Stimulated activated CD8-positive, alpha-beta memory T cell treated with anti-CD3 and anti-CD28 coated beads, Interleukin-7, amount 100 ng/mL, for 1 hour (primary cell): Measurements from ENCODE around the gene PURB.
"Not testable (repeated sequence)": the region's sequence is repeated elsewhere in the genome, so short reads cannot be mapped to it uniquely, and the experiment has no call there.

Experiments
- DNase-seq, 2 donors: peaks; one replicate each; pipeline ENCODE4 v3.0.0-alpha.2; 2020; ENCODE audit warnings: low read depth in 2 of 2

The PURB gene

DNA sequence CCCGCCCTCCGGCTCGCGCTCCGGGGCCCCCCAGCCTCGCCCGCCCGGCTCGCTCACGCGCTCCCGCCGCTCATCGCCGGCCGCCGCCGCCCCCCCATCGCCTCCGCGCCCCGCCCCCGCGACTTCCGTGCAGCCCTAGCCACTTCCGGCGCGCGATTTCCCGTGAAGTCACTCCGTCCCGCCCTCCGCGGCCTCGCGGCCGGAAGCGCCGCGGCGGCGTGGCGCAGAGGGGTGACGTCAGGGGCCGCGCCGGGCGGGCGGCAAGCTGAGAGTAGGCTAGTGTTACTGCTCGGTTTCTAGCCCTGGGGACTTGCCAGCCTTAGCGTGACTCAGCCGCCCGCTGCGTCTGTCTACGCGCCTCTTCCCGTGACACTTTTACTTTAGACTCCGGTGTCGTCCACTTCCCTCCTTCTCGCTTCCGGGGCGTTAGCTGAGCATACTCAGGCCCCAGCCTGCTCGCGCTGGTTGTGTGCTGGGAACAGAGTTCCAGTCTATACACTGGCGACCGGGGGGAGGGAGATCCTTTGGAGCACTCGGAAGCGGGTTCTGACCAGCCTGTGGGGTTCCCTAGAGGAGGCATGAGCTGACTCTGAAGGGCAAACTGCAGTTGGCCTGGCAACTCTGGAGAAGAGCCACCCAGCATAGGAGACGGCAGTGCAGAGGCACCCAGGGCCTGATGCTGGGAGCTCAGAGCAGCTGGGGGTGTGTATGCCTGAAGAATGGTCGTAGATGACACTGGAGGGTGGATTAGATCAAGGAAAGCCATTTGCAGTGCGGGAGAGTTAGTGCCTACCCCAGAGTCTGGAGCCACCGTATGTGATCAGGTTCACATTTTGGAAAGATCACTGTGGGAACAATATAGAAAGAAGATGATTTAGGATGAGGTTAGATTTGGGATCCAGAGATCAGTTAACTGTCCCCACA lies at the start of gene PURB:
Gene PURB (minus strand): TSS at position 137 of the 924 bp plus-strand sequence. CDS start 182 bp downstream, outside the sequence.
- peak; percentile 97 for DNase-seq

DNA sequence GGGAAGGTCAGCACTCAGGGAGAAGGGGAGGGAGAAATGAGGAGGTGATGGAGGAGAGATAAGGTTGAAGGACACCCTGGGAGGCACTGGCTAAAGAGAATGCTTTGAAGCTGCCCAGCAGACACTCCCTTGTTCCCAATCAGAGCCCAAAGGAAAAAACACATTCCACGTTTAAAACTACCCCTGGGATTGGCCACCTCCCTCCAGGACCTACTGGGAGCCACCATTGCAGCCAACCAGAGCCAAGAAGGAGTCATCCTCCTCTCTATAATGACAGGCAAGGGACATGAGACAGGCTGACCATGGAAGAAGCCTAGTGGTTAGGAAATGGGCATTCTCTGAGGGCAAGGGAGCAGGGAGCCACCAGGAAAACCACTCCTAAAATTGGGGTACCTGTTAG lies 49.7 kb upstream of the PURB start:
- no peak for DNase-seq

DNA sequence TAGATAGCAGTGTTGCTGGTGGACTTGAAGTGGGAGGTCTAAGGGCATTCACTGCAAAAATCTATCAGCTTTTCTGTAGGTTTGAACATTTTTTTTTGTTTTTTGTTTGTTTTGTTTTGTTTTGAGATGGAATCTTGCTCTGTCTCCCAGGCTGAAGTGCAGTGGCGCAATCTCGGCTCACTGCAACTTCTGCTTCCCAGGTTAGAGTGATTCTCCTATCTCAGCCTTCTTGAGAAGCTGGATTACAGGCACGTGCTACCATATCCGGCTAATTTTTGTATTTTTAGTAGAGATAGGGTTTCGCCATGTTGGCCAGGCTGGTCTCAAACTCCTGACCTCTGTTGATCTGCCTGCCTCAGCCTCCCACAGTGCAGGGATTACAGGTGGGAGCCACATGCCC lies 49.2 kb upstream of the PURB start:
- not testable (repeated sequence) for DNase-seq

DNA sequence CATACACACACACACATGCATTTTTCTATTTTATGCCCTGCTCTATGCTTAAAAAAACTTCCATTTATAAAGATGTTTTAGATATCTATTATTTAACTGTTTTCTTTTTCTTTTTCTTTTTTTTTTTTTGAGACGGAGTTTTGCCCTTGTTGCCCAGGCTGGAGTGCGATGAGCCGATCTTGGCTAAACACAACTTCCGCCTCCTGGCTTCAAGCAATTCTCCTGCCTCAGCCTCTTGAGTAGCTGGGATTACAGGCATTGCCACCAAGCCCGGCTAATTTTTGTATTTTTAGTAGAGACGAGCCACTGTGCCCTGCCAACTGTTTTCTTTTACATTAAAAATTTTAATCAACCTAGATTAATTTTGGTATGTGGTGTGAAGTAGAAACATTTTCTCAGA lies 45.6 kb upstream of the PURB start:
- DNase-seq: no peak

DNA sequence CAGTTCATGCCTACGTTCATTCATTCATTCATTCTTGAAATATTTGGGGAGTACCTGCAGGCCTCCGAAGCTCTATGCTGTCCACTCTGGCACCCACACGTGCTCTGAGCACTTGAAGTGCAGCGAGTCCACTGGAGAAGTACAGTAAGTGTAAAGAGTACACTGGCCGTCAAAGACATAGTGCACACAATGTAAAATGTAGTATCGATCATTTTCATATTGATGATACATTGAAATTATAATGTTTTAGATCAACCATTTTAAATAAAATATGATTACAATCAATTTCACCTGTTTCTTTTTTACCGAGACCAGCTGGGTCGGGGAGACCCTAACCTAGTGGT lies 37.0 kb upstream of the PURB start:
- no peak for DNase-seq

DNA sequence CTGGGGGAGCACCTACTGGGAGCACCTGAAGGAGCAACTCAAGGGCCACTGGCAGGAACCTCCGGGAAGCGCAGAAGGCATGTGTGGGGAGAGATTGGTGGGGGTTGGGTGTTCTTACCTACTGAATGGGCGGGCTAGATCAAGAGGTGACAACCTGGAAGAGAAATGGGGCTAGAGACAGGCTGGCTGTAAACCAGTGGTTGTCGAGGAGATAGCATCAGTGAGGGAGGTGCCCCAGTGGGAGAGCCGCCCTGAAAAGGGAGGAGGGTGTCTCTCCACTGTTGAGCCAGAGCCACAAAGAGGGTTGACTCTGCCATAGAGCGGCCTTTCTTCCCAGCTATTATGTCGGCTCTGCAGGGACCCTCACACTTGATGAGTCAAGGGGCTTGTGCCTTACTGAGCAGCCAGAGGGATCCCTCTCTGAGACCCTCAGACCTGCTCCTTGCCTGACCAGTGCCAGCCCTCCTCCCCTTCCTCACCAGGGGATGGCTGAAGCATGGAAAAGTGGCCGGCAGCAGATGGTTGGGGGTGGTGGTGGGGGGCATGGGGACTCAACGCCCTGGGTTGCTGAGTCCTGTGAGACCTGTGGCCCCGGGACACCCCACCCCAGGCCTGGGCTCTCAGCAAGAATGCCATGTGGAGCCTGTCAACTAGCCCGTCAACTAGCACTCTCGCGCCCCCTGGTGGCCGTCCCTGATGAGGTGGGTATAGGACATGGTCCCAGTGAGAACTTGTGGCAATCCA lies 36.4 kb upstream of the PURB start:
- DNase-seq: peak; percentile 85 to 97

DNA sequence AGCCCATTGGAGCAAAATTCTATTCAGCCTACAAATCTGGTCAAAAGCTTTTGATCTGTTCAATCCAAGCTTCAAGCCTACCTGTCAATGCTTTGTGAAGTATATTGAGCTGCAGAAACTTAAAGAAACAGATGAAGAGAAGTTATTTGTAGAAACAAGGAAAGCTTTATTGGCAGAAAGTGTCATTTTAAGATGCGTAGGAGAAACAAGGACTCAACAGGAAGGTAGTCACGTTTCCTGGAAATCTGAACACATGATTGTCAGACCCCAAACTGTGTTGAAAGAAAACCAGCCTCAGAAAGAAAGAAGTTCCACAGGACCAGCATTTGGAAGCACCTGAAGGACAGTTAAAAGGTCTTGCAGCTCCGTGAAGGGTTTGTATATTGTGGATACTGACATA lies 34.8 kb upstream of the PURB start:
- no peak for DNase-seq

DNA sequence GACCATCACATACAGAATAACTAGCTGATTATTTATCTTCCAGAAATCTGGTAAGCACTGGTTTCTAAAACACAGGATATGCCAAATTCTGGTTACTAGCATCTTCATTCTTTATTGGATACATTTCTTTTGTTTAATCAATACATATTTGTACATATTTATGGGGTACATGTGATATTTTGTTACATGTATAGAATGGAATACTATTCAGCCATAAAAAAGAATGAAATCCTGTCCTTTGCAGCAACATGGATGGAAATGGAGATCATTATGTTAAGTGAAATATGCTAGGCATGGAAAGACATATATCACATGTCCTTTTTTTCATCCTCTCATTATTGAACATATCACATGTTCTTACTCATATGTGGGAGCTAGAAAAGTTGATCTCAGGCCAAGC lies 32.7 kb upstream of the PURB start:
- no peak for DNase-seq

DNA sequence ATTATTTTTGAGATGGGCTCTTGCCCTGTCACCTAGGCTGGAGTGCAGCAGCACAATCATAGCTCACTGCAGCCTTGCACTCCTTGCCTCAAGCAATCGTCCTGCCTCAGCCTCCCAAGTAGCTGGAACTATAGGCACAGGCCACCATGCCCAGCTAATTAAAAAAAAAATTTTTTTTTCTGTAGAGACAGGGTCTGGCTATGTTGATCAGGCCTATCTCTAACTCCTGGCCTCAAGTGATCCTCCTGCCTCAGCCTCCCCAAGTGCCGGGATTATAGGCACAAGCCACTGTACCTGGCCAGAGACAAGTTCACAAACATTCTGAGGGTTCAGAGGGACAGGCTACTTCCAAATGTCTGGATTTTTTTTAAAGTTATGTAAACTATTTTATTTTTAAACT lies 32.1 kb upstream of the PURB start:
- no peak for DNase-seq

DNA sequence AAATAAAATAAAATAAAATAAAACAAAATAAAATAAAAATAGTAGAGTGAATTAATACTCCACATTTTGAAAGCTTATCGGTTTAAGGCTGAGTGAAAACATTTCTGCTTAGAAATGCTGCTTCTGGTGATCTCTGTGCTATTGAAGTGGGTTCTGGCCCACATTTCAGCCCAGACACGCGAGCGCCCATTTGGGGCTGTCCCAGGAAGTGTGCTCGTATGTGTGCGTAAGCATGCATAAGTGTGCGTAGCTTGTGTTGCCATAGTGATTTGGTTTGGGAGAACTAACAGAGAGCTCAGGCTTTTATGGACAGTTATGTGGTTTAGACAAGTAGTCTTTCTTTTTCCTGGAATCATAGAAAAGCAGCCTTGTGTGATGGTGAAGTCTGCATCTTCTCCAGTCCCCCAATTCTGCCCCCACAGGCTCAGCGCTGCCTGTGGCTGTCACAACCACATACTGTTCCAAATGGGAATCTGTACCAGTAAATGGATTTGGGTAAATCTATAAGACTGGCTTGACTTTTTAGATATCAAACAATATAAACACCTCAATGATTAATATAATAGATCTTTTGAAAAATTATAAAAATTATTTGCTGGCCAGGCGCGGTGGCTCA lies 29.8 kb upstream of the PURB start:
- peak in 1 of 2 donors; percentile 14 for DNase-seq

DNA sequence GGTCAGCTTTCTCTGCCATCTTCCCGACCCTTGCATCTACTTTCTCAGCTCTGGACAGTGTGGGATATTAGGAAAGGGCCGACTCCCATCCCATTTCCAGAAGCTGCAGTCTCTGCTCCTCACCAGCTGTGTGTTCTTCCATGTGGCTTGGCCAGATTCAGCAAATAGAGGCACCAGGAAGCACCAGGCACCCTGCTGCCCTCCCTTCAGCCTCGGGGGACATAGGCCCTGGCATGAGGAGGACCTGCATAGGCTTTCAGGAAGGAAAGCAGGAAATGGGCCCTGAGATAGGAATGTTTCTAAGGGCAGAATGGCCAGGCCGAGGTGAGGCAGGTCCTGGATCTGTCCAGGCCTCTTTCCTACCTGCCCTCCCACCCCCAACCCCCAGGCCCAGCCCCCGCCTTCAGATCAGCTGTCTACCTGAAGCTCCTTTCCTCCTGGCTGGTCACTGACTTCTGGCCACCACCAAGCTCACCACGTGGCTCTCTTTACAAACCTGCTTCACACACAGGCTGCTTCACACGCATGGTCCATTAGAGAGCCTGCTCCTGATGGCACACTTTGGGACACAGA lies 27.5 kb upstream of the PURB start:
- DNase-seq: no peak

DNA sequence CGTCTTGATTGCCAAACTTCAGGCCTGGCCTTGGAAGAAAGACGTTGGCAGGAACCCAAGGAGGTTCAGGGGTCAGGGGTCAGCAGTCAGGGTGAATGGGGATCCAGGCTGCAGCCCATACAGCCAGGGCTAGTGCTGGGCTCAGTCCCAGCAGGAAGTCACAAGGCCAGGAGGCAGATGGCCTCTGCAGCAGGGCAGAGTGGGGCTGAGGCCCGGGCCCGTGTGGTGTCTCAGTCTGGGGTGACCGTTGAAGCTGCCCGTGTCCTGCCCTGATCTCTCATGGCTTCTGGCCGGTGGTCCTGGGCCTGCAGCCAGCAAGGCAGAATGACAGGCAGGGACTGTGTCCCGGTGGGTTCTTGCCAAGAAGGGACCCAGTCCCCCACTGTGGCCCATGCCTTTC lies 26.6 kb upstream of the PURB start:
- DNase-seq: no peak

DNA sequence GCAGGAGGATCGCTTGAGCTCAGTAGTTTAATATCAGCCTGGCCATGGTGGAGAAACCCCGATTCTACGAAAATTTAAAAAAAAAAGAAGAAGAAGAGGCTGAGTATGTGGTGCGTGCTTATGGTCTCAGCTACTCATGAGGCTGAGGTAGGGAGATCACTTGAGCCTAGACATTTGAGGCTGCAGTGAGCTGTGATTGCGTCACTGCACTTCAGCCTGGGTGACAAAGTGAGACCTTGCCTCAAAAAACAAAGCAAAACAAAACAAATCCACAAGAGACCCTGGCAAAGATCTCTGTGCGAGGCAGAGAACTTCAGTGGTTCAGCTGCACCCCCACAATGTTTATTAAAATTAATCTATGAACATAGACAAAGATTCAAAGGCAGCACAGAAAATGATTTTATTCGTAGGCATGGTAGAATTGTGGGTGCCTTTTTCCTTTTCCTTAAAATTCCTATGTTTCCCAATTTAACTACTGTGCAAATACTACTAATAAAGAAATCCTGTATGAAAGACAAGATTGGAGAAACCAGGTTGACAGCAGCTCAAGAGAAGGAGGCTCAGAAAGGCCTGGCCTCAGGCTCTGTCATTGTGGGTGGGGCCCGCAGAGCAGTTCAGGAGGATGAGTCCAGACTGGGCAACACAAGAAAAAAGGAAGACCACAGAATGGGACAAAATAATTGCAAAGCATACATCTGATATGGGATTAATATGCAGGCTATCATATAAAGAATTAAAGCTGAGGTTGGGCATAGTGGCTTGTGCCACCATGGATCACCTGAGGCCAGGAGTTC lies 24.5 kb upstream of the PURB start:
- DNase-seq: no peak

DNA sequence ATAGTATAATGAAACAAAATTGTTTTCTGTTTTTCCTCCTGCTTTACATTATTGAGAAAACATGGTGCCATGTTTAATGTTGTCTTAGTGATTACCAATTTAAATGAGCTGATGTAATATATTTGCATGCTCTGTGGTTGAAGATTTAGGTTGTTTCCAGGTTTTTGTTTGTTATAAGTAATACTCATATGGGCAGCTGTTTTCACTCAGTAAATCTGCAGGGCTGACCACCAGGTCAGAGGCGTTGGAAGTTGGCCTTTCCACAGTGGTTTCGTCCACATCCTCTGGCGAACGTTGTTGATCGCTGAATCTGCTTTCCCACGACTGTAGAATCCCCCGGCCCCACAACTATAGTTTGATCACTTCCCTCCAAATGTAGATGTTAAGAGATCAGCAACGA lies 21.6 kb upstream of the PURB start:
- DNase-seq: no peak

DNA sequence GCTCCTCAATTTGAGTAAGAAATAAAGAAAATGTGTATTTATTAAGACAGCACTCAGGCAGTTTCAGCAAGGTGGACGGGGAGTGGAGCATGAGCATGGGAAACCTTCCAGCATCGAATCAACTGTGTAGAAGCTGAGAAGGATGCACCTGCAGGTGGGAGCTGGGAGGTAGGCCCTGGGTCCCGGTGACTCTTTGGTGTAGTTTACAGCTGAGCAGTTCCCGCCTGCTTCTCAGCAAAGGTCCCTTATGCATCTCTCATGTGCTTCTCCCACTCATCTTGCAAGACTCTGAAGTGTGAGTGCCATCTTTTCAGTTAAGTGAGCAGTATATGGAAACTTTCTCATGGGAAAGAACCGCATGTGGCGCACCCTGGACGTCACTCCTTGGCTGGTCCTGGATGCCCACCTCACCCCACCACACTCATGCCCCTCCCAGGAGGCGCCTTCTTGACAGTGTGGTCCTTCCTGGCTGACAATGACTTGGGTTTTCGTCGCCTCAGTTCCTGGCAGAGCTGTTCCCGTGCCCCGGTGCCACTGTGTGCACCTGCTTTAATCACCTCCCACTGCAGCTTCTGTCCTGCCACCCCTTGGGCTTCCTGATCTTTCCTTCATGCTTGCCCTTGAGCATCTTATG lies 19.8 kb upstream of the PURB start:
- DNase-seq: no peak

DNA sequence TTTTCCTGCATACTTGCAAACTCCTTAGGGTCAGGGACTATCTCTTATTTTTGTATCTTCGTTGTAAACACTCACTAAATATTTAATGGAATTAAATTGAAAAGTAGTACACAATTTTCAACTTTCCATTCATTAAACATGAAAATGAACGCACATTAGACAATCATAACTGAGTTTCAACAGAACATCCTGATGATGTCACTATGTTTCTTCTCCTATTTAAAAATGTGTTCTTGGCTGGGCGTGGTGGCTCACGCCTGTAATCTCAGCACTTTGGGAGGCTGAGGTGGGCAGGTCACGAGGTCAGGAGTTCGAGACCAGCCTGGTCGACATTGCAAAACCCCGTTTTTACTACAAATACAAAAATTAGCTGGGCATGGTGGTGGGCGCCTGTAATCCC lies 14.1 kb upstream of the PURB start:
- DNase-seq: no peak

DNA sequence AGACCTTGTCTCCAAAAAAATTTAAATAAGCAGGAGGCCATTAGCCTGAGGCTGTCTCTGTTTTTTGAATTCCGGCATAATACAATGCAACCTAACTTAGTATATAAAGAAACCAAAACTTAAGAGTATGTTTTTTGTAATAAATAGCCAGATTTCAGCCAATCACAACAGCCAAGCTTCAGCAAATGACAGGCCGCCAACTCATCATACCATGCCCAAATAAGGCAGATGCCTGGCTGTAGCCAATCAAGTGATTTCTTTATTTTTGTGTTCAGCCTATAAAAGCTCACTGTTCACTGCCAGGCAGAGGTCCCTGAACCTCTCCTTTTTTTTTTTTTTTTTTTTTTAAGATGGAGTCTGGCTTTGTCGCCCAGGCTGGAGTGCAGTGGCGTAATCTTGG lies 12.7 kb upstream of the PURB start:
- no peak for DNase-seq

DNA sequence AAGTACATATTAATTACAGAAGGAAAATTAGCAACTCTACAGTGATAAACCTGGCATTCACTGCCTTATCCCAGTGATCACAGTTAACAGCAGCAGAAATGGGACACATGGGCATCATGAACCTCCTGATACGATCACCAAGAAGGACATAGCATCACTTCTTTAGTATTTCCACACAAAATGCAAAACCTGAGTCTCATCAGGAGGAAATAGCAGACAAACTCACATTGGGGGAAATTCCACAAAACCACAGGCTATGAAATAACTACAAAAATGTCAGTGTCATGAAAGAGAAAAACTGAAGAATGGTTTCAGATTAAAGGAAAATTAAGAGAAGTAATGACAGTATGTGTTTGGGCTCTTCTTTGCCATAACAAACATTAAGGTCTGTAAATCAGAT lies 12.0 kb upstream of the PURB start:
- no peak for DNase-seq

DNA sequence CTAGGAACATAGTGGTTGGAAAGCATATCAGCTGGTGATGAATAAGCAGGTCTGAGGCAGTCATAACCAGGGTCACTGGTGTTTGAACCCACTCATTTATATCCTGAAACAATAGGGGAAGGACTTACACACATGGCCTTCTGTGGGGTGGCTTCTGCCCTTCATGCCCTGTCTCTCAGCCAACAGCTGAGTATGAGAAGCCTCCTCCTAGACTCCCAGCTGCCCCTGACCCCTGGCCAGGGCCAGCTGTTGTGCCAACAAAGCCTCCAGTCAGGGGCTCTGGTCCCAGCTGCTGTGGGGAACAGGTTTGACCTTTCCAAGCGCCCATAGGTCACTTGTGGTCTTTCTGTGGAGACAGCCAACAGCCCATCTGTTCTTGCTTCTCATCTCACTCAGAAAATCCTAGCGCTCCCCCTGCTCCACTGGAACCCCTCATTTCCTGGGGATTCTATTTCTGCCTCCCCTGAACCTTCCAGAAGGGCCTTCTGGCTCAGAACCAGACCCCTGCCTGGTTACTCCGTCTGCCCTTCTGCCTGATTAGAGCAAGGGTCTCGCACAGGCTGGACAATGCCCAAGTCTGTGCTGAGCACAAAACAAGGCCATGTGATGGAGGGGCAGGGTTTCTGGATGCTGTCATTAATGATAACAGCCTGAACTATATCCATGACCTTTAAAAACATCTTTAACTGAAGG lies 9.7 kb upstream of the PURB start:
- DNase-seq: no peak

DNA sequence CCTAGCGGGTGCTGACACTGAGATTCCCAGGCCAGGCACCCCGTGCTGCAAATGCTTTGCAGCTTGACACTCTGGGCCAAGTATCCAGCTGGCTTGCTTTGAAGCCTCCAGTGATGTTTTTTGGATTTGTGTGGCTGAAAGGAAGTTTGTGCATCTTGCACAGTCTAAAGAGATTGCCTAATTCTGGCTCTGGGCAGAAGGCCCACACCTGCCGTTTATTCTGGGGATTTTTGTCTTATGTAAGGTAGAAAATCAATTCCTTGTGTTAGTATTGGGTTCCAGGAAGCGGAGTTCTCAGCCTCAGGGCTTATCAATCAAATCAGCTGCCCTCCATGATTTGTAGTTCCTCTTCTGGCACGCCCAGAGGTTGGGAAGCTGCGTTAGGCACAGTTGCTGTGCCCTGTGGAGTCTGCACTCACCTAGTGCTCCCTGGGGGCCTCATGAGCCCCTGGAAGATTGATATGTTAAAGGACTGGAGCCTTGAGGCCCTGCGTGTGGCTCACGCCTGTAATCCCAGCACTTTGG lies 8.4 kb upstream of the PURB start:
- DNase-seq: no peak
